ENCODE measurements around the gene LMO7. TPM values are rescaled to one million over a fixed set of nuclear protein-coding genes. Genes with fewer than 3 reads are reported as not detected.

LMO7 gene
- total RNA-seq, 1 donor from 2014 or later = 6.8 TPM

DNA sequence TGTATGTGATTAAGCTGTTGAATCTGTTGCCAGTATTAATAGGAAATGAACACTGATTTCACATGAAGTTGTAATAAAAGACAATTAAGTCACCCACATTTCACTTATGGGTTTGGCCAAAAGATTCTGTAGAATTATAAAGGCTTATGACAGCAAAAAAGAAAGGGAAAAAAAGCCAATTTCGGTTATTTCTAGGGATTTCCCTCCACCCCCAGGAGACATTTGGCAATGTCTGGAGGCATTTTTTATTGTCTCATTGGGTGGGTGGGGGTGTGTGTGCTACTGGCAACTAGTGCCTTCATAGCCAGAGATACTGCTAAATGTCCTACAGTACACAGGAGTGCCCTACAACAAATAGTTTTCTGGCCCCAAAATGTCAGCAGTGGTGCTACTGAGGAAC is 175.7 kb downstream of the LMO7 start:
- Mint-ChIP-seq H3K27me3 (ENCODE audit: insufficient read depth, low read depth) (no peaks in the 10 kb centered on the region), H3K4me1 (no peaks in the 10 kb centered on the region), H3K27ac (no peak overlapping the region), H3K36me3 (no peaks in the 10 kb centered on the region), H3K9me3 (no peaks in the 10 kb centered on the region), H3K4me3 (no peak overlapping the region)
- no peak overlapping the region for H3K4me2 ChIP-seq
- no peaks in the 10 kb centered on the region for H3K4me1 ChIP-seq
- no peak overlapping the region for H3K4me3 ChIP-seq
- H3K36me3 ChIP-seq = no peaks in the 10 kb centered on the region
- no peak for DNase-seq (ENCODE audit: low spot score)
- TF ChIP-seq CTCF (IDR thresholded peaks at IDR 0.05) = no peak
- no peak for TF ChIP-seq EZH2phosphoT487 (IDR thresholded peaks at IDR 0.05)
- no peak for TF ChIP-seq EZH2 (IDR thresholded peaks at IDR 0.05)
- no peaks in the 10 kb centered on the region for H4K20me1 ChIP-seq (ENCODE audit: low read depth)
- no peaks in the 10 kb centered on the region for H3K79me2 ChIP-seq (ENCODE audit: low read depth)
- no peaks in the 10 kb centered on the region for H3K9me3 ChIP-seq (ENCODE audit: low read depth)
- H3K27ac ChIP-seq = no peak overlapping the region
- no peaks in the 10 kb centered on the region for H3F3A ChIP-seq (ENCODE audit: low read depth)
- no peak overlapping the region for H3K9ac ChIP-seq
- H3K27me3 ChIP-seq = no peaks in the 10 kb centered on the region
- no peak overlapping the region for H2AFZ ChIP-seq (replicated peaks)

DNA sequence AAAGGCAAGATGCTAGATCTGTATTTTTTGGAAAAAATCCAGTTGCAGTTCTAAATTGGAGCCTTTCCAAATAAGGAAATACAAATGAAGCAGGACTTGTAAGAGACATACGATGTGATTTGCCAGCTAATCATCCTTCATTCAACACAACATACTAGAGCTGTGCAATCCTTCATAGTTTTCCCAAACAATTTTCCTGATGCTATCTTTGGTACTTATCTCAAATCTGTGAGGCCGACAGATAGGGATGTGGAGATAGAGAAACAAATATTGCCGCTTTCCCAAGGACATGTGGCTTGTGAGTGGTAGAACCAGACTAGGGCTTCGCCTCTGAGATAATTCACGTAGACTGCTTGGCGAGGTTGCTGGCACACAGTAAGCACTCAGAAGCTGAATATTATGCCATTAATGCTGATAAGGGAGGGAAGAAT is 176.6 kb downstream of the LMO7 start:
- no peaks in the 10 kb centered on the region for H3F3A ChIP-seq (ENCODE audit: low read depth)
- H3K27ac ChIP-seq = no peak overlapping the region
- H3K36me3 Mint-ChIP-seq = no peaks in the 10 kb centered on the region
- H3K79me2 ChIP-seq (ENCODE audit: low read depth) = no peaks in the 10 kb centered on the region
- H3K27me3 Mint-ChIP-seq (ENCODE audit: insufficient read depth, low read depth) = no peaks in the 10 kb centered on the region
- no peaks in the 10 kb centered on the region for H4K20me1 ChIP-seq (ENCODE audit: low read depth)
- H3K36me3 ChIP-seq = no peaks in the 10 kb centered on the region
- H3K4me1 ChIP-seq = no peaks in the 10 kb centered on the region
- H3K4me2 ChIP-seq = no peak overlapping the region
- H3K27me3 ChIP-seq = no peaks in the 10 kb centered on the region
- TF ChIP-seq EZH2 (IDR thresholded peaks at IDR 0.05) = no peak
- TF ChIP-seq CTCF (IDR thresholded peaks at IDR 0.05) = no peak
- TF ChIP-seq EZH2phosphoT487 (IDR thresholded peaks at IDR 0.05) = no peak
- H3K9ac ChIP-seq = no peak overlapping the region
- no peak overlapping the region for H2AFZ ChIP-seq (replicated peaks)
- H3K9me3 ChIP-seq (ENCODE audit: low read depth) = no peaks in the 10 kb centered on the region
- no peak overlapping the region for H3K4me3 ChIP-seq
- H3K4me1 Mint-ChIP-seq = no peaks in the 10 kb centered on the region
- no peak overlapping the region for H3K4me3 Mint-ChIP-seq
- DNase-seq (ENCODE audit: low spot score) = no peak
- no peaks in the 10 kb centered on the region for H3K9me3 Mint-ChIP-seq
- H3K27ac Mint-ChIP-seq = no peak overlapping the region

GRCh38 chr13:75813323-75813722 is 177.2 kb downstream of the LMO7 start:
- Histone ChIP-seq H3K27ac (no peak overlapping the region), H3F3A (ENCODE audit: low read depth) (no peaks in the 10 kb centered on the region), H3K36me3 (no peaks in the 10 kb centered on the region), H3K4me3 (no peak overlapping the region), H3K9me3 (ENCODE audit: low read depth) (no peaks in the 10 kb centered on the region), H2AFZ (replicated peaks) (no peak overlapping the region), H4K20me1 (ENCODE audit: low read depth) (no peaks in the 10 kb centered on the region), H3K9ac (no peak overlapping the region), H3K4me2 (no peak overlapping the region), H3K79me2 (ENCODE audit: low read depth) (no peaks in the 10 kb centered on the region), H3K27me3 (no peaks in the 10 kb centered on the region), H3K4me1 (no peaks in the 10 kb centered on the region)
- Mint-ChIP-seq H3K36me3 (no peaks in the 10 kb centered on the region), H3K4me3 (no peak overlapping the region), H3K9me3 (no peaks in the 10 kb centered on the region), H3K27me3 (ENCODE audit: insufficient read depth, low read depth) (no peaks in the 10 kb centered on the region), H3K27ac (no peak overlapping the region), H3K4me1 (no peaks in the 10 kb centered on the region)
- no peak for TF ChIP-seq CTCF (IDR thresholded peaks at IDR 0.05)
- TF ChIP-seq EZH2 (IDR thresholded peaks at IDR 0.05) = no peak
- TF ChIP-seq EZH2phosphoT487 (IDR thresholded peaks at IDR 0.05) = no peak
- no peak for DNase-seq (ENCODE audit: low spot score)
